RWPE1 (cell line): Measurements from ENCODE around the gene SDS.

Experiments used
- CTCF ChIA-PET: fragments of 350-600 bp; sonication (Branson Sonifier 250); formaldehyde crosslinking; extraction: SDS; loops from one replicate; lab custom pipeline; 2021; lab: Yijun Ruan, JAX
- POLR2A ChIA-PET: fragments of 400-600 bp; formaldehyde crosslinking; extraction: SDS; loops from one replicate; lab custom pipeline; 2020; ENCODE audit warnings: antibody characterized with exemption; ENCODE audit not compliant: low non-redundant PET; lab: Yijun Ruan, JAX
- DNase-seq: peaks from one replicate; pipeline ENCODE4 v3.0.0; 2012; ENCODE audit warnings: low spot score
- H3K27ac ChIP-seq: fragments of 450-650 bp; 2 replicates; pipeline ENCODE4 v1.5.1; 2017
- CTCF ChIP-seq: fragments of 450-650 bp; conservative IDR thresholded peaks from 2 replicates; pipeline ENCODE4 v1.5.1; 2017; ENCODE audit warnings: low read depth, mild to moderate bottlenecking

Gene SDS

GRCh38 chr12:113396828-113397496 lies 6.7 kb downstream of the SDS start:
- POLR2A ChIA-PET = no interaction called here
- CTCF ChIA-PET = no interaction called here
- no peak overlapping the region for H3K27ac ChIP-seq

GRCh38 chr12:113396200-113396599 lies 7.5 kb downstream of the SDS start:
- no peak for TF ChIP-seq CTCF
- no peak for DNase-seq
- POLR2A ChIA-PET = no interaction called here
- CTCF ChIA-PET = no interaction called here
- H3K27ac ChIP-seq = no peak overlapping the region

More at GRCh38 chr12:113396828-113397496, 6.7 kb downstream of the SDS start:
- no peak for TF ChIP-seq CTCF
- DNase-seq = no peak

- H3K27ac ChIP-seq = no peak overlapping the region
- no peak for DNase-seq
- POLR2A ChIA-PET = no interaction called here
- no peak for TF ChIP-seq CTCF
- CTCF ChIA-PET = interaction anchor here (0.6 kb wide), 1 partner anchor 242 kb away, joined by 5 read pairs; no protein-coding TSS in a partner anchor
Measured at GRCh38 chr12:113395119-113395518, 8.6 kb downstream of the SDS start.

GRCh38 chr12:113393749-113394148 lies 9.9 kb downstream of the SDS start:
- DNase-seq = no peak
- no peak for TF ChIP-seq CTCF
- CTCF ChIA-PET = no interaction called here
- no peak overlapping the region for H3K27ac ChIP-seq
- POLR2A ChIA-PET = no interaction called here

GRCh38 chr12:113392988-113393579 lies 10.6 kb downstream of the SDS start:
- no peak for TF ChIP-seq CTCF
- H3K27ac ChIP-seq = no peak overlapping the region
- peak; percentile 46 for DNase-seq
- POLR2A ChIA-PET = no interaction called here
- CTCF ChIA-PET = interaction anchor here (0.6 kb wide), 1 partner anchor 345 kb away, joined by 3 read pairs; no protein-coding TSS in a partner anchor

- POLR2A ChIA-PET = no interaction called here
- CTCF ChIA-PET = interaction anchor here (0.6 kb wide), 1 partner anchor 344 kb away, joined by 3 read pairs; no protein-coding TSS in a partner anchor
- H3K27ac ChIP-seq = no peak overlapping the region
- TF ChIP-seq CTCF = no peak
- no peak for DNase-seq
Measured at GRCh38 chr12:113392520-113392919, 11.2 kb downstream of the SDS start.
